ENCODE data around the gene PGPEP1. TPM values are rescaled to one million over a fixed set of nuclear protein-coding genes. Genes with fewer than 3 reads are reported as not detected.
A peak's percentile ranks its signal among the peaks of the same experiment; 100 is the strongest.

Gene PGPEP1
- polyA plus RNA-seq, 2 donors, result 1.8 to 1.9 TPM

DNA sequence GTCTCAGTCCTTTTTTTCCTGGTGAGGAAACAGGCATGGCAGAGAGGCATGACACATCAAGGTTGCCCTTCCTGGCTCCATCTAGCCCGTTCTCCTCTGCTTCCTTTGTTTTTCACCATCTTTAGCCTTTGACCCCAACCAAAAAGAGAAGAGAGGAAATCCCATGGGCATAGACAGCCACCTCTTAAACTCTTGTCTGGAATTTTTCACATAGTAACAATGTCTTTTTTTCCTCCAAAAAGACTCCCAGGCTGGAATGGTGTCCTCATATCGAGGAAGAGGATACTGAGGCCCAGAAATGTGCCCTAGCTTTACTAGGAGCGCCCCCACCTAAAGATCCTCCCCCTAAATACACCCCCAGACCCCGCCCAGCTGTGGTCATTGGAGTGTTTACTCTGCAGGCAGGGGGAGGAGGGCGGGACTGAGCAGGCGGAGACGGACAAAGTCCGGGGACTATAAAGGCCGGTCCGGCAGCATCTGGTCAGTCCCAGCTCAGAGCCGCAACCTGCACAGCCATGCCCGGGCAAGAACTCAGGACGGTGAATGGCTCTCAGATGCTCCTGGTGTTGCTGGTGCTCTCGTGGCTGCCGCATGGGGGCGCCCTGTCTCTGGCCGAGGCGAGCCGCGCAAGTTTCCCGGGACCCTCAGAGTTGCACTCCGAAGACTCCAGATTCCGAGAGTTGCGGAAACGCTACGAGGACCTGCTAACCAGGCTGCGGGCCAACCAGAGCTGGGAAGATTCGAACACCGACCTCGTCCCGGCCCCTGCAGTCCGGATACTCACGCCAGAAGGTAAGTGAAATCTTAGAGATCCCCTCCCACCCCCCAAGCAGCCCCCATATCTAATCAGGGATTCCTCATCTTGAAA lies 45.5 kb downstream of the PGPEP1 start, which contains the start of gene GDF15:
GDF15 (plus strand) TSS at position 484 of the 868 bp plus-strand sequence; CDS start at position 516, 32 bp downstream.
- Histone ChIP-seq H3K4me1 (ENCODE audit: control insufficient read depth in 2 of 2, insufficient read depth in 2 of 2, low read length in 1 of 2) (peaks cover 0 to 6% of the 10 kb centered on the region in 2 donors), H3K36me3 (ENCODE audit: control insufficient read depth in 2 of 2, insufficient read depth in 2 of 2, low read length in 1 of 2) (no peaks in the 10 kb centered on the region), H3K4me3 (ENCODE audit: low read depth in 1 of 2, low read length in 2 of 2) (no peak within 1 kb of the TSS), H3K27ac (ENCODE audit: low read depth in 2 of 2, low read length in 1 of 2) (no peak within 1 kb of the TSS), H3K9me3 (ENCODE audit: control insufficient read depth in 2 of 2, insufficient read depth in 1 of 2, low read depth in 1 of 2, low read length in 1 of 2) (peaks cover 0 to 2% of the 10 kb centered on the region in 2 donors), H3K27me3 (ENCODE audit: control insufficient read depth in 1 of 2, insufficient read depth in 2 of 2, low read length in 2 of 2) (no peaks in the 10 kb centered on the region)
- WGBS, 2 donors, result 24 to 37% methylated on average over 33 of the region's 33 CpGs

GRCh38 chr19:18386543-18387271 lies 46.3 kb downstream of the PGPEP1 start:
- Histone ChIP-seq H3K9me3 (ENCODE audit: control insufficient read depth in 2 of 2, insufficient read depth in 1 of 2, low read depth in 1 of 2, low read length in 1 of 2) (peaks cover 0 to 2% of the 10 kb centered on the region in 2 donors), H3K36me3 (ENCODE audit: control insufficient read depth in 2 of 2, insufficient read depth in 2 of 2, low read length in 1 of 2) (no peaks in the 10 kb centered on the region), H3K27me3 (ENCODE audit: control insufficient read depth in 1 of 2, insufficient read depth in 2 of 2, low read length in 2 of 2) (no peaks in the 10 kb centered on the region), H3K4me1 (ENCODE audit: control insufficient read depth in 2 of 2, insufficient read depth in 2 of 2, low read length in 1 of 2) (peaks cover 0 to 6% of the 10 kb centered on the region in 2 donors), H3K4me3 (ENCODE audit: low read depth in 1 of 2, low read length in 2 of 2) (no peak overlapping the region), H3K27ac (ENCODE audit: low read depth in 2 of 2, low read length in 1 of 2) (no peak overlapping the region)
- WGBS, 2 donors, result 54 to 69% methylated on average over 14 of the region's 14 CpGs

DNA sequence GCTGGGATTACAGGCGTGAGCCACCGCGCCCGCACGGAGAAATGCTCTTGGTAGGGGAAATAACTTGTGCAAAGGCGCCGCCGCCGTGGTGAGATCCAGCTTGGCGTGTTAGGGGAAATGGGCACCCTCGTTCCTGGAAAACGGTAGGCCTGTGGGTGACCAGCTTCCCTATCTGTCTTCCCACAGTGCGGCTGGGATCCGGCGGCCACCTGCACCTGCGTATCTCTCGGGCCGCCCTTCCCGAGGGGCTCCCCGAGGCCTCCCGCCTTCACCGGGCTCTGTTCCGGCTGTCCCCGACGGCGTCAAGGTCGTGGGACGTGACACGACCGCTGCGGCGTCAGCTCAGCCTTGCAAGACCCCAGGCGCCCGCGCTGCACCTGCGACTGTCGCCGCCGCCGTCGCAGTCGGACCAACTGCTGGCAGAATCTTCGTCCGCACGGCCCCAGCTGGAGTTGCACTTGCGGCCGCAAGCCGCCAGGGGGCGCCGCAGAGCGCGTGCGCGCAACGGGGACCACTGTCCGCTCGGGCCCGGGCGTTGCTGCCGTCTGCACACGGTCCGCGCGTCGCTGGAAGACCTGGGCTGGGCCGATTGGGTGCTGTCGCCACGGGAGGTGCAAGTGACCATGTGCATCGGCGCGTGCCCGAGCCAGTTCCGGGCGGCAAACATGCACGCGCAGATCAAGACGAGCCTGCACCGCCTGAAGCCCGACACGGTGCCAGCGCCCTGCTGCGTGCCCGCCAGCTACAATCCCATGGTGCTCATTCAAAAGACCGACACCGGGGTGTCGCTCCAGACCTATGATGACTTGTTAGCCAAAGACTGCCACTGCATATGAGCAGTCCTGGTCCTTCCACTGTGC lies 47.9 kb downstream of the PGPEP1 start:
- 6 to 10% methylated on average over 86 of the region's 86 CpGs for WGBS, 2 donors
- peaks cover 0 to 2% of the 10 kb centered on the region in 2 donors for H3K9me3 ChIP-seq (ENCODE audit: control insufficient read depth in 2 of 2, insufficient read depth in 1 of 2, low read depth in 1 of 2, low read length in 1 of 2)
- H3K36me3 ChIP-seq (ENCODE audit: control insufficient read depth in 2 of 2, insufficient read depth in 2 of 2, low read length in 1 of 2), result no peaks in the 10 kb centered on the region
- H3K27ac ChIP-seq (ENCODE audit: low read depth in 2 of 2, low read length in 1 of 2), result peak overlapping the region in 1 of 2 donors; percentile 34
- H3K27me3 ChIP-seq (ENCODE audit: control insufficient read depth in 1 of 2, insufficient read depth in 2 of 2, low read length in 2 of 2), result no peaks in the 10 kb centered on the region
- peak overlapping the region; percentile 9 to 19 for H3K4me3 ChIP-seq (ENCODE audit: low read depth in 1 of 2, low read length in 2 of 2)
- no peaks in the 10 kb centered on the region for H3K4me1 ChIP-seq (ENCODE audit: control insufficient read depth in 2 of 2, insufficient read depth in 2 of 2, low read length in 1 of 2)

DNA sequence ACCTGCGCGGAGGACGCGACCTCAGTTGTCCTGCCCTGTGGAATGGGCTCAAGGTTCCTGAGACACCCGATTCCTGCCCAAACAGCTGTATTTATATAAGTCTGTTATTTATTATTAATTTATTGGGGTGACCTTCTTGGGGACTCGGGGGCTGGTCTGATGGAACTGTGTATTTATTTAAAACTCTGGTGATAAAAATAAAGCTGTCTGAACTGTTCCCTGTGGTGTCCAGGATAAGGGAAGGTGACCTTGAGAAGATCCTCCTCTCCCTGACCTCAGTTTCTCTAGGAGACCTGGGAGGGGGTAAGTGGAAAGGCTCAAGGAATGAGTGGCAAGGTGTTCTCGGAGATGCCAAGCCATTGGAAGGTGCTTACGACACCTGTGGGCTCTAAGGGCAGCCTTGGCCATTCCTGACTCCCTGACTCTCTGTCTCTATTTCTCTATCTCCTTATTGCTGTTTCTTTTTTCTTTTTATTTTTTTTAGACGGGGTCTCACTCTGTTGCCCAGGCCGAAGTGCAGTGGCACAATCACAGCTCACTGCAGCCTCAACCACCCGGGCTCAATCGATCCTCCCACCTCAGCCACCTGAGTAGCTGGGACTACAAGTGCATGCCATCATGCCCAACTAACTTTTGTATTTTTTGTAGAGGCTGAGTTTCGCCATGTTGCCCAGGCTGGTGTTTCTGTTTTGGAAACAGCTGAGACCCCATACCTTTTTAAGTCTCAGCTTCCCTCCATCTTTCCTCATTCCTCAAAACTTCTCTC lies 48.7 kb downstream of the PGPEP1 start:
- peak overlapping the region in 1 of 2 donors; percentile 26 for H3K27ac ChIP-seq (ENCODE audit: low read depth in 2 of 2, low read length in 1 of 2)
- 79 to 88% methylated on average over 13 of the region's 13 CpGs for WGBS, 2 donors
- peak overlapping the region in 1 of 2 donors; percentile 9 for H3K4me3 ChIP-seq (ENCODE audit: low read depth in 1 of 2, low read length in 2 of 2)
- H3K36me3 ChIP-seq (ENCODE audit: control insufficient read depth in 2 of 2, insufficient read depth in 2 of 2, low read length in 1 of 2), result no peaks in the 10 kb centered on the region
- H3K9me3 ChIP-seq (ENCODE audit: control insufficient read depth in 2 of 2, insufficient read depth in 1 of 2, low read depth in 1 of 2, low read length in 1 of 2), result peaks cover 0 to 2% of the 10 kb centered on the region in 2 donors
- no peaks in the 10 kb centered on the region for H3K4me1 ChIP-seq (ENCODE audit: control insufficient read depth in 2 of 2, insufficient read depth in 2 of 2, low read length in 1 of 2)
- no peaks in the 10 kb centered on the region for H3K27me3 ChIP-seq (ENCODE audit: control insufficient read depth in 1 of 2, insufficient read depth in 2 of 2, low read length in 2 of 2)

GRCh38 chr19:18389726-18390064 lies 49.3 kb downstream of the PGPEP1 start:
- Histone ChIP-seq H3K4me3 (ENCODE audit: low read depth in 1 of 2, low read length in 2 of 2) (no peak overlapping the region), H3K27ac (ENCODE audit: low read depth in 2 of 2, low read length in 1 of 2) (no peak overlapping the region), H3K9me3 (ENCODE audit: control insufficient read depth in 2 of 2, insufficient read depth in 1 of 2, low read depth in 1 of 2, low read length in 1 of 2) (peaks cover 0 to 2% of the 10 kb centered on the region in 2 donors), H3K4me1 (ENCODE audit: control insufficient read depth in 2 of 2, insufficient read depth in 2 of 2, low read length in 1 of 2) (no peaks in the 10 kb centered on the region), H3K36me3 (ENCODE audit: control insufficient read depth in 2 of 2, insufficient read depth in 2 of 2, low read length in 1 of 2) (no peaks in the 10 kb centered on the region), H3K27me3 (ENCODE audit: control insufficient read depth in 1 of 2, insufficient read depth in 2 of 2, low read length in 2 of 2) (no peaks in the 10 kb centered on the region)

DNA sequence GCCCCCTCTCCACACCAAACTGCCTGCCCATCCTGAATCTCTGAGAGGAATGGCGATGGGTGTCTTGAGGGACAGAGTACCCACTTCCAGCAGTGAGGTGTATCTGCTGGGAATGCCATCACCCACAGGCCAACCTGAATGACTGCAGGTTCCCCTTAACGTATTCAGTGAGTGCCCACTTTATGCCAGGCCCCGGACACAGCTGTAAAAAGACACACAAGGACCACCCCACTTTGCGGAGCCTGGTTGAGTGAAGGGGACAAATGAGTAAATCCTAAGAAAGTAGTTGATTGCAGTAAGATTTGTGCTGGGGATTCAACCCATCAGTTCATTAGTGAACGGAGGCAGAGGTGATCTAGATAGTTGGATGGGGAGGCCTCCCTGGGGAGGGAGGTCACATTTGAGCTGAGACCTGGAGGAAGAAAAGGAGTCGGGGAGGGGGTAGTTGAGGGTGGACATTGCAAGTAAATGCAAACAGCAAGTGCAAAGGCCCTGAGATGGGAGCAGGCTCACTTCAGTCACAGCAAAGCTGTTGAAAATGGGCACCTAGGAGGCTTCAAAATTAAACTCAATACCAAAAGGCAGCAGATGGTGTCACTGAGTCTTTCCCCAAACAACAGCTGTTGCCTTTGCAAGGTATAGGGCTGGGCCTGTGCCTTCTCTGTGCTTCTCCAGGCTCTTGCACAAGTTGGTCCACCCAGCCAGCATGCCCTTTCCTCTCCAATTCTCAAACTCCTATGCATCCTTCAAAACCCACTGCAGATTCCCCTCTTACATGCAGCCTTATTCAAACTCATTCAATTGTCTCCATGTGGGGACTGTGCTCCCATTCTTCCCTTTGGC lies 49.9 kb downstream of the PGPEP1 start:
- H3K36me3 ChIP-seq (ENCODE audit: control insufficient read depth in 2 of 2, insufficient read depth in 2 of 2, low read length in 1 of 2), result no peaks in the 10 kb centered on the region
- peaks cover 0 to 2% of the 10 kb centered on the region in 2 donors for H3K9me3 ChIP-seq (ENCODE audit: control insufficient read depth in 2 of 2, insufficient read depth in 1 of 2, low read depth in 1 of 2, low read length in 1 of 2)
- H3K27me3 ChIP-seq (ENCODE audit: control insufficient read depth in 1 of 2, insufficient read depth in 2 of 2, low read length in 2 of 2), result no peaks in the 10 kb centered on the region
- 86 to 95% methylated on average over 6 of the region's 6 CpGs for WGBS, 2 donors
- no peak overlapping the region for H3K4me3 ChIP-seq (ENCODE audit: low read depth in 1 of 2, low read length in 2 of 2)
- H3K27ac ChIP-seq (ENCODE audit: low read depth in 2 of 2, low read length in 1 of 2), result no peak overlapping the region
- no peaks in the 10 kb centered on the region for H3K4me1 ChIP-seq (ENCODE audit: control insufficient read depth in 2 of 2, insufficient read depth in 2 of 2, low read length in 1 of 2)

DNA sequence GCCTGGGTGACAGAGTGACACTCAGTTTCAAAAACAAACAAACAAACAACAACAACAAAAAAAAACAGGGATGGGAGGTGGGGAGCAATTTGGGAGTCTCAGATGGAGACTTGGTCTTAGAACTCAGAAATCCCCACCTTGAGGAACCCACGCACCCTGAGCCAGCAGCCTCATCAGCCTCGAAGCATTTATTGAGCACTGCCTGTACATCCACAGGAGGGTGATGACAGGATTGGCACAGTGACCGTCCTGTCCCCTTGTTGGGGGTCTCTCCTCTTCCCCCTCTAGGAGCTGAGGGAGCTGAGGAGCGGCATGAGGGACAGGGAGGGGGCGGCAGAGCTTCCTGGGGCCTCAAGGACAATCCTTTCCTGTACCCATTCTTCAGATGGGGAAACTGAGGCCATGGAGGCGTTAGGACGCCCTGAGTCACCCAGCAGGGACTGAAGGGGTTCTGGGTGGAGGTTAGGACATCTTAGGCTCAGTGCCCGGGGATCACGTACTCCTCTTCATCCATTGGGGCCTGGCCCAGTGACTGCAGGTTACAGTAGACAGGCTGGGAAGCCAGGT lies 51.2 kb downstream of the PGPEP1 start:
- H3K4me1 ChIP-seq (ENCODE audit: control insufficient read depth in 2 of 2, insufficient read depth in 2 of 2, low read length in 1 of 2), result peaks cover 0 to 4% of the 10 kb centered on the region in 2 donors
- H3K27ac ChIP-seq (ENCODE audit: low read depth in 2 of 2, low read length in 1 of 2), result no peak overlapping the region
- no peaks in the 10 kb centered on the region for H3K36me3 ChIP-seq (ENCODE audit: control insufficient read depth in 2 of 2, insufficient read depth in 2 of 2, low read length in 1 of 2)
- no peaks in the 10 kb centered on the region for H3K27me3 ChIP-seq (ENCODE audit: control insufficient read depth in 1 of 2, insufficient read depth in 2 of 2, low read length in 2 of 2)
- WGBS, 2 donors, result 71 to 81% methylated on average over 9 of the region's 9 CpGs
- no peak overlapping the region for H3K4me3 ChIP-seq (ENCODE audit: low read depth in 1 of 2, low read length in 2 of 2)
- H3K9me3 ChIP-seq (ENCODE audit: control insufficient read depth in 2 of 2, insufficient read depth in 1 of 2, low read depth in 1 of 2, low read length in 1 of 2), result peaks cover 0 to 2% of the 10 kb centered on the region in 2 donors

DNA sequence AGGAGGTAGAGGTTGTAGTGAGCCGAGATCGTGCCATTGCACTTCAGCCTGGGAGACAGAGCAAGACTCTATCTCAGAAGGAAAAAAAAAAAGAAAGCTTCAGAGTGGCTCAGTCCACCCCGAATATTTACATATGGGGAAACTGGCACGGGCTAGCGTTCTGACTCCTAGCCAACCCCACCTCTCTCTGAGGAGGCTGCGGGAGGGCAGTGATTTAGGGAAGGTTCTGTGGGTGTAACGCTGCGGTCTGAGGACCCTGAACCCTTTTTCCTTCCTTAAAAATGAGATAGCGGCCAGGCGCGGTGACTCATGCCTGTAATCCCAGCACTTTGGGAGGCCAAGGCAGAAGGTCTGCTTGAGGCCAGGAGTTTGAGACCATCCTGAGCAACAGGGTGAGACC lies 52.0 kb downstream of the PGPEP1 start:
- Histone ChIP-seq H3K9me3 (ENCODE audit: control insufficient read depth in 2 of 2, insufficient read depth in 1 of 2, low read depth in 1 of 2, low read length in 1 of 2) (peaks cover 0 to 2% of the 10 kb centered on the region in 2 donors), H3K4me1 (ENCODE audit: control insufficient read depth in 2 of 2, insufficient read depth in 2 of 2, low read length in 1 of 2) (peaks cover 0 to 7% of the 10 kb centered on the region in 2 donors), H3K27me3 (ENCODE audit: control insufficient read depth in 1 of 2, insufficient read depth in 2 of 2, low read length in 2 of 2) (no peaks in the 10 kb centered on the region), H3K4me3 (ENCODE audit: low read depth in 1 of 2, low read length in 2 of 2) (no peak overlapping the region), H3K36me3 (ENCODE audit: control insufficient read depth in 2 of 2, insufficient read depth in 2 of 2, low read length in 1 of 2) (no peaks in the 10 kb centered on the region), H3K27ac (ENCODE audit: low read depth in 2 of 2, low read length in 1 of 2) (no peak overlapping the region)
- 46 to 47% methylated on average over 11 of the region's 11 CpGs for WGBS, 2 donors
